Mesothelial cell of epicardium (in vitro differentiated cells): ENCODE data around the gene DRC7. TPM values are rescaled to one million over a fixed set of nuclear protein-coding genes. Genes with fewer than 3 reads are reported as not detected.

Source experiments
- DNase-seq, 2 experiments: peaks; one replicate each; pipeline ENCODE4 v3.0.0; 2021; ENCODE audit warnings: low spot score in 2 of 2; ENCODE audit not compliant: unreplicated experiment in 2 of 2
- H3K27ac Mint-ChIP-seq: 2 replicates; pipeline ENCODE4 v1.8.0; 2021; ENCODE audit warnings: mixed read lengths
- H3K27me3 Mint-ChIP-seq: 2 replicates; pipeline ENCODE4 v1.8.0; 2021; ENCODE audit warnings: low read depth, mixed read lengths
- H3K36me3 Mint-ChIP-seq: 2 replicates; pipeline ENCODE4 v1.8.0; 2021; ENCODE audit warnings: mixed read lengths
- H3K4me1 Mint-ChIP-seq: 2 replicates; pipeline ENCODE4 v1.8.0; 2021; ENCODE audit warnings: mixed read lengths
- H3K4me3 Mint-ChIP-seq: 2 replicates; pipeline ENCODE4 v1.8.0; 2021; ENCODE audit warnings: mild to moderate bottlenecking, moderate library complexity, mixed read lengths
- H3K9me3 Mint-ChIP-seq: 2 replicates; pipeline ENCODE4 v1.8.0; 2021; ENCODE audit warnings: mixed read lengths
- total RNA-seq: library from RNA; stranded (reverse); gene quantifications from 3 replicates; pipeline ENCODE4 v1.2.1, GENCODE V29; 2021
- TF ChIP-seq, protein P1 (sequence below): fragments of 200-600 bp; sonication (generic); IDR thresholded peaks from one replicate; pipeline ENCODE4 v1.5.0; 2021; ENCODE audit warnings: antibody characterized with exemption; ENCODE audit not compliant: unreplicated experiment

Gene DRC7
- total RNA-seq, 1 donor from 2014 or later, result not detected

DNA sequence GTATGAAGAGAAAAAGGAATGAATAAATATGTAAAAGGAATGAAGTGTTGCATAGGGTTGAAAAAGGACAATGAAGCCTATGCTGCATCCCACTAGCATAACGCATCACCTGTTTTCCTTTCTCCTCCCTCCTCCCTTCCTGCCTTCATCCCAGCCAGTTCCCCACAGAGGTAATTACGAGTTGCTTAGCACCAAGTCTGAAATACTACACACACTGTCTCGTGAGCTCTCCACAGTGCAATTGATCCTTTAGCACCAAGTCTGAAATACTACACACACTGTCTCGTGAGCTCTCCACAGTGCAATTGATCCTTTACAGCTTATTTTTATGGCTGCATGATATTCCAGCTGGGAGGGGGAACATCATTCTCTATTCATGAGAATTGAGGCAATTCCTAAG, 1.1 kb upstream of the DRC7 start:
- peaks cover 14% of the 10 kb centered on the region for H3K4me1 Mint-ChIP-seq
- H3K27ac Mint-ChIP-seq, result no peak overlapping the region
- no peak for DNase-seq
- no peaks in the 10 kb centered on the region for H3K36me3 Mint-ChIP-seq
- TF ChIP-seq, protein P1, sequence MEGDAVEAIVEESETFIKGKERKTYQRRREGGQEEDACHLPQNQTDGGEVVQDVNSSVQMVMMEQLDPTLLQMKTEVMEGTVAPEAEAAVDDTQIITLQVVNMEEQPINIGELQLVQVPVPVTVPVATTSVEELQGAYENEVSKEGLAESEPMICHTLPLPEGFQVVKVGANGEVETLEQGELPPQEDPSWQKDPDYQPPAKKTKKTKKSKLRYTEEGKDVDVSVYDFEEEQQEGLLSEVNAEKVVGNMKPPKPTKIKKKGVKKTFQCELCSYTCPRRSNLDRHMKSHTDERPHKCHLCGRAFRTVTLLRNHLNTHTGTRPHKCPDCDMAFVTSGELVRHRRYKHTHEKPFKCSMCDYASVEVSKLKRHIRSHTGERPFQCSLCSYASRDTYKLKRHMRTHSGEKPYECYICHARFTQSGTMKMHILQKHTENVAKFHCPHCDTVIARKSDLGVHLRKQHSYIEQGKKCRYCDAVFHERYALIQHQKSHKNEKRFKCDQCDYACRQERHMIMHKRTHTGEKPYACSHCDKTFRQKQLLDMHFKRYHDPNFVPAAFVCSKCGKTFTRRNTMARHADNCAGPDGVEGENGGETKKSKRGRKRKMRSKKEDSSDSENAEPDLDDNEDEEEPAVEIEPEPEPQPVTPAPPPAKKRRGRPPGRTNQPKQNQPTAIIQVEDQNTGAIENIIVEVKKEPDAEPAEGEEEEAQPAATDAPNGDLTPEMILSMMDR, result no peak
- no peaks in the 10 kb centered on the region for H3K9me3 Mint-ChIP-seq
- no peak overlapping the region for H3K4me3 Mint-ChIP-seq
- H3K27me3 Mint-ChIP-seq, result no peaks in the 10 kb centered on the region

DNA sequence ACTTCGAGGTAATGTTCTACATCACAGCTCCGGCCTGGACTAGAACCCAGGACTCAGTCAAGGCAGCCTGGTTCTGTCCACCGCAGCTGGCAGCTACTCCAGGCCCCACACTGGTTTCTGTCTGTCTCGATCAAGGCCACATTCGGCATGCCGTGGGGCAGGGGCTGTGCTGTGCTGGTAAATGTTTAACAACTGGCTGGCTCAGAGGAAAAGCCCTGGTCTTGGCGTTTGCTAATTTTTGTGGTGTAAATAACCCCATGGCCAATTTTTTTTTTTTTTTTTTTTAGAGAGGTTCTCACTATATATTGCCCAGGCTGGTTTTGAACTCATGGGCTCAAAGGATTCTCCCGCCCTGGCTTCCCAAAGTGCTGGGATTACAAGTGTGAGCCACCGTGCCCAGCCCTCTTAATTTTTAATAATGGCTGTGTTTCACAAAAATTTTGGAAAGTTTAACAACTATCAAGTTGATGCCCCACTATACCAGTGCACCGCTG, 328 bp upstream of the DRC7 start:
- Mint-ChIP-seq H3K4me1 (peaks cover 11% of the 10 kb centered on the region), H3K27me3 (no peaks in the 10 kb centered on the region), H3K4me3 (no peak overlapping the region), H3K9me3 (no peaks in the 10 kb centered on the region), H3K27ac (no peak overlapping the region), H3K36me3 (no peaks in the 10 kb centered on the region)
- TF ChIP-seq, protein P1, result no peak
- no peak for DNase-seq

DNA sequence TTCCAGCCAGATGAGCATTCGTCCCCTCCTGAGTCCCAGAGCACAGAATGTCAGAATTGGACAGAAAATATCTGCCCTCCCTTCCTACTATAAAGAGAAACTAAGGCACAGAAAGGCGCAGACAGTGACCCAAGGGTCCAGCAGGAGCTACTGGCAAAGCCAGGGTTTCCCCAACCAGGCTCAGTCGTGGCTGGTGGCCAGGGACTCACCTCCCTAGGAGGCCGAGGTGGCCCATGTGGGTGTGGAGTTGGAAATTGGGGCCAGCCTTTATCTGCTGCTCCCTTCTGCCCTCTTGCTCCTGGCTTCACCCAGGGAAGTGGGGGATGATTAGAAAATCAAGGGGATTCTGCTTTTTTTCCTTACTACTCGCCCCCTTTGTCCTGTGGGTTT, 1.1 kb downstream of the DRC7 start:
- Mint-ChIP-seq H3K9me3 (no peaks in the 10 kb centered on the region), H3K4me1 (peaks cover 8% of the 10 kb centered on the region), H3K4me3 (no peak overlapping the region), H3K36me3 (no peaks in the 10 kb centered on the region), H3K27me3 (no peaks in the 10 kb centered on the region), H3K27ac (no peak overlapping the region)
- no peak for DNase-seq
- TF ChIP-seq, protein P1, result no peak

DNA sequence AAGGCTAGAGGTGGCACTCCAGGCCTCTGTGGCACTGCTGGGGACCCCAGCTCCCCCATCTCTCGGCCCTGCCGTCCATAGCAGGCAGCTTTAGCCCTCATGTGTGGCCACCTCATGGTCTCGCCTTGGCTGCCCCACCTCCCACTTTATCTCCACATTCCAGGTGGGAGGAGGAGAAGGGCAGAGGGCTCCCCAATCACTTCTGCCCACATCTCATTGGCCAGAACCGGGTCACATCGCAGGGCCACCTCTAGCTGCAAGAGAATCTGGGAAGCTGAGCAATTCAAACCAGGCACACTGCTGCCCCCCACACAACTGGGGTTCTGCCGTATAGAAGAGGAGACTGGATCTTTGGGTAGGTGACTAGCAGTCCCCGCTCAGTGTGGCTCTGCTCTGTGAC, 1.6 kb downstream of the DRC7 start:
- no peak overlapping the region for H3K4me3 Mint-ChIP-seq
- no peaks in the 10 kb centered on the region for H3K27me3 Mint-ChIP-seq
- H3K4me1 Mint-ChIP-seq, result peaks cover 13% of the 10 kb centered on the region
- TF ChIP-seq, protein P1, result no peak
- no peaks in the 10 kb centered on the region for H3K9me3 Mint-ChIP-seq
- no peaks in the 10 kb centered on the region for H3K36me3 Mint-ChIP-seq
- H3K27ac Mint-ChIP-seq, result no peak overlapping the region
- no peak for DNase-seq

- no peaks in the 10 kb centered on the region for H3K9me3 Mint-ChIP-seq
- H3K4me3 Mint-ChIP-seq, result no peak overlapping the region
- no peaks in the 10 kb centered on the region for H3K27me3 Mint-ChIP-seq
- H3K36me3 Mint-ChIP-seq, result no peaks in the 10 kb centered on the region
- H3K4me1 Mint-ChIP-seq, result peaks cover 20% of the 10 kb centered on the region
- H3K27ac Mint-ChIP-seq, result no peak overlapping the region
- no peak for DNase-seq
- TF ChIP-seq, protein P1, result no peak
Observed at GRCh38 chr16:57697896-57698537, 3.4 kb downstream of the DRC7 start.
